Left lung (tissue), 10 donors: Measurements from ENCODE around the gene PRKN. TPM values are rescaled to one million over a fixed set of nuclear protein-coding genes. Genes with fewer than 3 reads are reported as not detected.

Source experiments
- ATAC-seq: fragments of 200-7000 bp; cut with Tn5 transposase; one replicate; pipeline ENCODE4 v1.9.1; 2020; ENCODE audit warnings: moderate library complexity
- DNase-seq, 4 donors: peaks; one replicate each; pipeline ENCODE4 v3.0.0-alpha.2; 2013 to 2020
- H3K27ac ChIP-seq, 2 donors: fragments of 200-600 bp; sonication (generic) in 1 of 2; one replicate each; pipeline versions ENCODE4 v1.5.0 to v1.8.0; 2020 to 2021
- H3K27me3 ChIP-seq, 2 donors: fragments of 200-600 bp; sonication (generic) in 1 of 2; one replicate each; pipeline versions ENCODE4 v1.5.0 to v1.8.0; 2020 to 2021
- H3K36me3 ChIP-seq, 2 donors: fragments of 200-600 bp; sonication (generic) in 1 of 2; one replicate each; pipeline versions ENCODE4 v1.5.0 to v1.8.0; 2020 to 2021
- H3K4me1 ChIP-seq, 2 donors: fragments of 200-600 bp; one replicate each; pipeline ENCODE4 v1.8.0; 2021
- H3K4me3 ChIP-seq, 2 donors: fragments of 200-600 bp; sonication (generic) in 1 of 2; one replicate each; pipeline versions ENCODE4 v1.5.0 to v1.8.0; 2020 to 2021; ENCODE audit warnings: mild to moderate bottlenecking in 1 of 2
- H3K9me3 ChIP-seq, 2 donors: fragments of 200-600 bp; sonication (generic) in 1 of 2; one replicate each; pipeline versions ENCODE4 v1.5.0 to v1.8.0; 2020 to 2021
- CTCF ChIP-seq, 2 donors: fragments of 200-600 bp; sonication (generic) in 1 of 2; IDR thresholded peaks; one replicate each; pipeline versions ENCODE4 v1.5.0 to v1.8.0; 2021; ENCODE audit warnings: antibody characterized with exemption in 2 of 2
- intact Hi-C, 2 donors: fragments of 100-400 bp; cut with DNase I; formaldehyde crosslinking; loops; one replicate each; pipeline versions ENCODE4 v1.11.2 to v1.14.2; 2022
- polyA plus RNA-seq, 6 donors: library from polyadenylated mRNA; unstranded; fragments of 120-200 nt; gene quantifications; one replicate each; pipeline ENCODE4 v1.2.1, GENCODE V29; 2013; ENCODE audit not compliant: insufficient read length in 6 of 6
- total RNA-seq, 2 donors: library from RNA; stranded (reverse); fragmentation: NEBNext Ultra II Directional; extraction: Animal tissue kit (Norgen Biotek cat#: 25700); gene quantifications; one replicate each; pipeline ENCODE4 v1.2.1, GENCODE V29; 2021
- donor health status: DM: no; HTN: yes; CAD: no.
- donor health status: DM: no; HTN: no; CAD: no.

The PRKN gene
- total and polyA plus RNA-seq, 8 donors: 1.9 to 4.3 (median 2.5) TPM

DNA sequence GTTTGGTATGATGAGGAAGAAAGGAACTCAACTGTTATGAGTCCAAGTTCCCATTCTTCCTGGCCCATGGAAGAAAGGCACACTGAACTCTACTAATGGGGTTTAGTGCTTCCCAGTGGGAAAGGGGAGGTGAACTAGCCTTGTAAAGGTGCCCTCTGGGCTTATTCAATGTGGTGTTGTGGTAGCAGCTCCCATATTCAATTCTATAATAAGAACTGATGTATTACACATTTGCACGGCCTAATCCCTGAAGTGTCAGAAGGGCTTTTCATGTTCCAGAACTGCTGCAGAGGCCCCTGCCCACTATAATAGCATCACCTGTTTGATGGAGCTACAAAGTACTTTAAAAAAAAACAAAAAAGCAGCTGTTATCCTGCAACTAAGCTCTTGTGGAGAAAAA is 17.1 kb downstream of the PRKN start:
- H3K4me3 ChIP-seq: no peak overlapping the region
- no peaks in the 10 kb centered on the region for H3K27me3 ChIP-seq
- H3K27ac ChIP-seq: no peak overlapping the region
- intact Hi-C loops: no loop called here
- no peaks in the 10 kb centered on the region for H3K9me3 ChIP-seq
- ATAC-seq (no peak), DNase-seq (no peak)
- peaks cover 0 to 9% of the 10 kb centered on the region in 2 donors for H3K4me1 ChIP-seq
- TF ChIP-seq CTCF (IDR thresholded peaks at IDR 0.05): no peak
- H3K36me3 ChIP-seq: no peaks in the 10 kb centered on the region

- Histone ChIP-seq H3K27me3 (no peaks in the 10 kb centered on the region), H3K27ac (no peak overlapping the region), H3K4me1 (peaks cover 0 to 9% of the 10 kb centered on the region in 2 donors), H3K9me3 (no peaks in the 10 kb centered on the region), H3K4me3 (no peak overlapping the region), H3K36me3 (no peaks in the 10 kb centered on the region)
- intact Hi-C loops: no loop called here
- no peak for ATAC-seq
- no peak for DNase-seq
- TF ChIP-seq CTCF (IDR thresholded peaks at IDR 0.05): no peak
Measured at GRCh38 chr6:162709431-162709830, 18.1 kb downstream of the PRKN start.

DNA sequence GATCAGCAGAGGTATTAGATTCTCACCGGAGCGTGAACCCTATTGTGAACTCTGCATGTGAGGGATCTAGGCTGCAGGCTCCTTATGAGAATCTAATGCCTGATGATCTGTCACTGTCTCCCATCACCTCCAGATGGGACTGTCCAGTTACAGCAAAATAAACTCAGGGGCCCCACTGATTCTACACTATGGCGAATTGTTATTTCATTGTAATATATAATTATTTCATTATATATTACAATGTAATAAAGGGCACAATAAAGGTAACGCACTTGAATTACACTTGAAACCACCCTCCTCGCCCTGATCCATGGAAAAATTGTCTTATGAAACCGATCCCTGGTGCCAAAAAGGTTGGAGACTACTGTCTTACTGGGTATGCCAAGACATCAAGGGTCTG is 18.6 kb downstream of the PRKN start:
- Histone ChIP-seq H3K27ac (no peak overlapping the region), H3K4me3 (no peak overlapping the region), H3K36me3 (no peaks in the 10 kb centered on the region), H3K9me3 (no peaks in the 10 kb centered on the region), H3K27me3 (no peaks in the 10 kb centered on the region), H3K4me1 (peaks cover 0 to 9% of the 10 kb centered on the region in 2 donors)
- ATAC-seq (no peak), DNase-seq (no peak)
- no peak for TF ChIP-seq CTCF (IDR thresholded peaks at IDR 0.05)
- intact Hi-C loops: no loop called here

DNA sequence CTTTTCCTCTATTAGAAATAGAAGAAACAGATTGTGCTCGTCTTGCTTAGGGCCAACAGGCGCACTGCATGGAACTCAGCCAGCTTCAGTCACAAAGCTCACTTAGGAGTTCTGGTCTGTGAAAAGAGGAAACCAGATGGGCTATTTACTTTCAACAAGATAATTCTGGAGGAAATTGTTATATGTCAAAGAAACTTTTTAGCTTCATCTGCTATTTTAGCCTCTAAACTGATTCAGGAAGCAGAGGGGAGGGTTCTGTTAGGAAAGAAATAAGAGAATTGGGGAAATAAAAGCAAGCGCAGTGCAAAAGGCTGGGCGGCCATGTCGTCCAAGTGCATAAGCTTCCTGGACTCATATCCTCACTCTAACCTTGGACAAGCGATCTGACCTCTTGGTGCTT is 21.3 kb downstream of the PRKN start:
- no peak overlapping the region for H3K4me3 ChIP-seq
- H3K4me1 ChIP-seq: peaks cover 0 to 9% of the 10 kb centered on the region in 2 donors
- H3K36me3 ChIP-seq: no peaks in the 10 kb centered on the region
- ATAC-seq (peak; percentile 65), DNase-seq (peak in 3 of 4 donors; percentile 47 to 92 (median 80))
- H3K9me3 ChIP-seq: no peaks in the 10 kb centered on the region
- intact Hi-C loops: no loop called here
- H3K27ac ChIP-seq: peak overlapping the region; percentile 33 to 67
- TF ChIP-seq CTCF (IDR thresholded peaks at IDR 0.05): no peak
- H3K27me3 ChIP-seq: no peaks in the 10 kb centered on the region

GRCh38 chr6:162705736-162706135 is 21.8 kb downstream of the PRKN start:
- ATAC-seq: no peak
- no peaks in the 10 kb centered on the region for H3K36me3 ChIP-seq
- TF ChIP-seq CTCF (IDR thresholded peaks at IDR 0.05): no peak
- H3K4me3 ChIP-seq: no peak overlapping the region
- intact Hi-C loops: no loop called here
- DNase-seq: no peak
- H3K4me1 ChIP-seq: peaks cover 0 to 9% of the 10 kb centered on the region in 2 donors
- peak overlapping the region in 1 of 2 donors; percentile 67 for H3K27ac ChIP-seq
- H3K9me3 ChIP-seq: no peaks in the 10 kb centered on the region
- H3K27me3 ChIP-seq: no peaks in the 10 kb centered on the region
